ENCODE measurements around the gene ATP5F1E. TPM values are rescaled to one million over a fixed set of nuclear protein-coding genes. Genes with fewer than 3 reads are reported as not detected.
A peak's percentile ranks its signal among the peaks of the same experiment; 100 is the strongest.

The ATP5F1E gene
- total and polyA plus RNA-seq, 9 of the 15 experiments (the other 6 are each of a cell fraction or from before 2014, with no cell fraction given) = 60.3 to 162 (median 113) TPM

- 0 out of 2 replicates have a peak, but pooled peaks have one; percentile 20 for TF ChIP-seq REST (IDR thresholded peaks at IDR 0.05; ENCODE audit: borderline replicate concordance)
- no peak for TF ChIP-seq REST (CRISPR knock-in tag; IDR thresholded peaks at IDR 0.05; ENCODE audit: low read depth)
- no peak for TF ChIP-seq WHSC1 (IDR thresholded peaks at IDR 0.05; ENCODE audit: low read length)
These were observed 17.3 kb downstream of the ATP5F1E start (continued) for GRCh38 chr20:59014680-59015389.
